ENCODE measurements around the gene PHLPP1.

PHLPP1 gene

GRCh38 chr18:63025251-63026090, 310.1 kb downstream of the PHLPP1 start:
- no peak for DNase-seq

DNA sequence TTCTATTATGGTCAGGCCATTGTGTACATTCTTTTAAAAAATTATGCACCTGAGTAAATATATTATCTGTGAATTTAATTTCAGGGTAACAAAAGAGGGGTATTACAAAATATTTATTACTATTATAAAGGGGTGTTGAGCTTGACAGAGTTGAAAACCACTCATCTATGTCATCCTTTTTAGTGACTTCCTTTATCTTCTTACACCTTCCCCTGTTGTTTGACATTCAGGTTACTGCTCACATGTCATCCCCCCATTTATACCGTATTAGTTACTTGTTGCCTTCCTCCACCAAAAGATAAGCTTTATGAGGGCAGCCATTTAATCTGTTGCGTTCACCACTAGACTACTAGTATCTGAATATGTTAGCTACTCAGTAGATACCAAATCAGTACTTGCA, 313.0 kb downstream of the PHLPP1 start:
- no peak for DNase-seq
